GM12878 (cell line): ENCODE data around the gene COX19. TPM values are rescaled to one million over a fixed set of nuclear protein-coding genes. Genes with fewer than 3 reads are reported as not detected.
A peak's percentile ranks its signal among the peaks of the same experiment; 100 is the strongest.

Experiments
- ATAC-seq: fragments of 200-7000 bp; cut with Tn5 transposase; 3 replicates; pipeline ENCODE4 v1.9.1; 2020; ENCODE audit warnings: mild to moderate bottlenecking, moderate library complexity
- BruUV-seq: library from RNA; stranded (reverse); fragments of 400-500 nt; replicated peaks from 2 replicates; lab custom pipeline; 2021; lab: Mats Ljungman, UMichigan
- CTCF ChIA-PET: fragments of 300-600 bp; sonication (Branson Sonifier 250); formaldehyde crosslinking; extraction: SDS; loops from one replicate; lab custom pipeline; 2021; ENCODE audit warnings: inconsistent platforms; lab: Yijun Ruan, JAX
- POLR2A ChIA-PET: fragments of 350-600 bp; formaldehyde crosslinking; extraction: SDS; loops from one replicate; lab custom pipeline; 2021; ENCODE audit warnings: inconsistent platforms; lab: Charles Lee
- RAD21 ChIA-PET: fragments of 300-600 bp; sonication (Branson Sonifier 250); formaldehyde crosslinking; loops from one replicate; lab custom pipeline; 2023; ENCODE audit warnings: antibody characterized with exemption; ENCODE audit not compliant: unreplicated experiment; lab: Charles Lee
- SMC1A ChIA-PET: fragments of 300-600 bp; sonication (Branson Sonifier 250); formaldehyde crosslinking; loops from one replicate; lab custom pipeline; 2023; ENCODE audit not compliant: unreplicated experiment, uncharacterized antibody; lab: Charles Lee
- DNase-seq: peaks from one replicate; pipeline ENCODE4 v3.0.0-alpha.2; 2011; ENCODE audit warnings: low read depth, low spot score
- FAIRE-seq: peaks from 3 replicates; lab custom pipeline; 2011; peaks lifted over from hg19 to GRCh38; lab: Jason Lieb, UNC
- H2AFZ ChIP-seq: 2 replicates; pipeline ENCODE4 v1.6.0; 2011; ENCODE audit warnings: low read depth, low read length, control low read depth; ENCODE audit not compliant: control insufficient read depth
- H3K27ac ChIP-seq: 2 replicates; pipeline ENCODE4 v1.5.1; 2011; ENCODE audit warnings: control low read depth; ENCODE audit not compliant: control insufficient read depth, insufficient read depth
- H3K27me3 ChIP-seq, 2 experiments: replicated peaks in 1 of 2; 2 replicates each; pipeline versions ENCODE4 v1.6.0 to v1.6.1; 2011; ENCODE audit warnings: low read length in 1 of 2; ENCODE audit not compliant: control insufficient read depth in 2 of 2, insufficient read depth in 2 of 2
- H3K36me3 ChIP-seq, 2 experiments: 2 replicates each; pipeline ENCODE4 v1.5.1; 2011; ENCODE audit warnings: low read length in 1 of 2; ENCODE audit not compliant: control insufficient read depth in 2 of 2, insufficient read depth in 2 of 2
- H3K4me1 ChIP-seq: 2 replicates; pipeline ENCODE4 v1.6.1; 2011; ENCODE audit warnings: mild to moderate bottlenecking, low read length, moderate library complexity, mixed read lengths; ENCODE audit not compliant: control insufficient read depth, insufficient read depth
- H3K4me2 ChIP-seq: 2 replicates; pipeline ENCODE4 v1.6.0; 2011; ENCODE audit warnings: control low read depth; ENCODE audit not compliant: control insufficient read depth, insufficient read depth
- H3K4me3 ChIP-seq: fragments of 200-600 bp; sonication (generic); 2 replicates; pipeline ENCODE4 v1.5.1; 2016
- H3K79me2 ChIP-seq: 2 replicates; pipeline ENCODE4 v1.6.0; 2011; ENCODE audit warnings: low read length; ENCODE audit not compliant: control insufficient read depth, insufficient read depth
- H3K9ac ChIP-seq: 2 replicates; pipeline ENCODE4 v1.8.0; 2011; ENCODE audit warnings: low read length, control low read depth, mixed read lengths; ENCODE audit not compliant: control insufficient read depth, insufficient read depth
- H3K9me3 ChIP-seq: replicated peaks from 3 replicates; pipeline ENCODE4 v1.5.1; 2011; ENCODE audit warnings: mild to moderate bottlenecking, low read length; ENCODE audit not compliant: control insufficient read depth, insufficient read depth
- H4K20me1 ChIP-seq: 2 replicates; pipeline ENCODE4 v1.6.0; 2011; ENCODE audit not compliant: control insufficient read depth, insufficient read depth
- EP300 ChIP-seq, 2 experiments: fragments of 150-350 bp in 1 of 2; IDR thresholded peaks; 2 replicates each; pipeline ENCODE4 v1.6.1; 2011 to 2012; ENCODE audit warnings: low read depth in 2 of 2, low read length in 2 of 2, borderline replicate concordance in 1 of 2, improper control_type of control experiment in 1 of 2, inconsistent platforms in 1 of 2; ENCODE audit not compliant: control insufficient read depth in 1 of 2
- WGBS: methylation state at CpG from one replicate; pipeline ENCODE4 v1.1.6; 2016; ENCODE audit warnings: low lambda C conversion rate; ENCODE audit not compliant: insufficient replicate concordance, insufficient coverage; ENCODE audit errors: missing lambda C conversion rate; 5-methylcytosine and 5-hydroxymethylcytosine counted together
- in situ Hi-C: fragments of 300-500 bp; cut with MboI; formaldehyde crosslinking; loops from 9 replicates; pipeline ENCODE4 v1.14.3; 2018; ENCODE audit warnings: mixed read lengths
- intact Hi-C: fragments of 100-400 bp; cut with micrococcal nuclease; formaldehyde crosslinking; loops from one replicate; pipeline ENCODE4 v1.14.2; 2022; ENCODE audit not compliant: unreplicated experiment
- polyA plus RNA-seq, 11 experiments: library from polyadenylated mRNA; depleted of rRNA in 4 of 11; unstranded in 6 of 11; stranded (reverse) in 5 of 11; fragments of >200 nt; fragmentation: Nextera tagmentation in 4 of 11; fragmentation: Illumina TruSeq in 1 of 11; extraction: Ambion mirVana in 4 of 11; extraction: Trizol in 1 of 11; gene quantifications; 1 replicate in 1 of 11; 2 replicates in 10 of 11; pipeline versions ENCODE4 v1.2.1 to v1.2.3, GENCODE V29; 2011 to 2016; ENCODE audit warnings: inconsistent platforms in 2 of 11, missing spikeins in 2 of 11, low read depth in 1 of 11
- total RNA-seq, 4 experiments: library from RNA; depleted of rRNA in 3 of 4; stranded (reverse); fragments of >200 nt in 3 of 4; fragmentation: Illumina TruSeq in 1 of 4; extraction: Trizol in 1 of 4; gene quantifications; 2 replicates each; pipeline versions ENCODE4 v1.2.1 to v1.2.3, GENCODE V29; 2013 to 2021
- TF ChIP-seq, protein P1 (sequence below), 3 experiments: IDR thresholded peaks in 2 of 3; conservative IDR thresholded peaks in 1 of 3; 2 replicates each; pipeline ENCODE4 v1.5.1; 2011; ENCODE audit warnings: low read depth in 3 of 3, low read length in 3 of 3, mild to moderate bottlenecking in 3 of 3, control low read depth in 2 of 3, moderate library complexity in 2 of 3, inconsistent platforms in 1 of 3, mixed read lengths in 1 of 3; ENCODE audit not compliant: control insufficient read depth in 2 of 3, insufficient read depth in 1 of 3; ENCODE audit errors: extremely low read depth in 1 of 3

The COX19 gene
- total and polyA plus RNA-seq, 10 of the 15 experiments (the other 5 are each of a cell fraction or from before 2014, with no cell fraction given), result 3.7 to 17.9 (median 10.8) TPM

DNA sequence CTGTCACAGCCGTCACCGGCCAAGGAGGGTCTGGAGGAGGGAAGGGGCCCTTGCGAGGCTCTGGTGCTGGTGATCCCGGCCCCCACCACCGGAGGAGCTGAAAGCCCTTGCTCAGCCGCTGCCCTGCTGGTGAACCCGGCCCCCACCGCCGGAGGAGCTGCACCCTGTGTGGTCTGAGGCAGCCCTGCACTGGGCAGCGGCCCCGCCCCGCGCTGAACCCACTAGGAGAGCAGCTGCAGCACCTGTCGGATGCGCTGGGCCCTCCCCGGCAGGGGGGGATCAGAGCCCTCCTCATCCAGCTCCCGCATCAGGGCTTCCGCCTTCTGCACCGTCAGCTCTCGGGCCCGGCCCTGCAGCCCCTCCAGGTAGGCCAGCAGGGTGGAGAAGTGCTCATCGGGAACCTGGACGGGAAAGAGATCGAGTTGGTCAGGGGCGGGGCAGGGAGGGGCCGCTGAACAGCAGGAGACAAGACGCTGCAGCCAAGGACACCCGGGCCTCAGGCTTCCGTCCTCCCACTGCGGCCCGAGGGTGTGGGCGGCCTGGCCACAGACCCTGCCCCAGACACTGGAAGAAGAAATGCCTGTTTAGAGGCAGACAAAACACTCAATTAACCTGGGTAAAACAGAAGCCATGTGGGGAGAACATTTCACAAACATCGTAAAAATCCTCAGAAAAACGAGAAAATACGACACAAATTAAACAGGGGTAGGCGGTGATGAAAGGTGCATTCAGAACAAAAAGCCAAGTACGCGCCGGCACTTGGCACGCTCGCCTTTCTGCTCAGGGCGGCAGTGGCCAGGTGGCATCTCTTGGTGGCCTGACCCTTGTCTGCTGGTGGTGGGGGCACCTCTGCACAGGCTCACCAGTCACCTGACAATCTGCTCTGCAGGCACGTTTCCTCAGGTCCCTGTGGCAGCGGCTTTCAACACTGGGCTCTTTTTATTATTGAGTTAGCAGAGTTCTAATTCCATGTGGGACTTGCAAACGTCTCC lies 22.4 kb upstream of the COX19 start:
- DNase-seq, result no peak
- in situ Hi-C loops, result loop anchor here (5.0 kb wide), 1 partner anchor 65 kb away; no protein-coding TSS in a partner anchor
- Histone ChIP-seq H3K4me3 (no peak overlapping the region), H2AFZ (no peak overlapping the region), H3K4me2 (no peak overlapping the region), H3K36me3 (peaks cover 3 to 9% of the 10 kb centered on the region in 2 experiments; a peak in 3 of 4 replicates), H3K4me1 (peaks cover 20% of the 10 kb centered on the region), H3K9me3 (no peaks in the 10 kb centered on the region), H3K27me3 (no peaks in the 10 kb centered on the region), H3K79me2 (no peaks in the 10 kb centered on the region), H4K20me1 (no peaks in the 10 kb centered on the region), H3K9ac (no peak overlapping the region), H3K27ac (no peak overlapping the region)
- CTCF ChIA-PET, result interaction anchor here (9.3 kb wide), 1 partner anchor 68 kb away, joined by 280 read pairs; no protein-coding TSS in a partner anchor
- no TSS peak for BruUV-seq
- WGBS, result 93% methylated on average over 45 of the region's 45 CpGs
- POLR2A ChIA-PET, result interaction anchor here (1.2 kb wide), 1 partner anchor 68 kb away, joined by 4 read pairs; no protein-coding TSS in a partner anchor
- SMC1A ChIA-PET, result interaction anchor here (1.3 to 6.0 kb wide), 3 partner anchors 24 to 68 kb away, joined by 7 to 71 read pairs (median 7); no protein-coding TSS in a partner anchor
- RAD21 ChIA-PET, result interaction anchor here (0.7 to 3.4 kb wide), 3 partner anchors 13 to 67 kb away, joined by 5 to 11 read pairs (median 5); no protein-coding TSS in a partner anchor
- TF ChIP-seq, protein P1, sequence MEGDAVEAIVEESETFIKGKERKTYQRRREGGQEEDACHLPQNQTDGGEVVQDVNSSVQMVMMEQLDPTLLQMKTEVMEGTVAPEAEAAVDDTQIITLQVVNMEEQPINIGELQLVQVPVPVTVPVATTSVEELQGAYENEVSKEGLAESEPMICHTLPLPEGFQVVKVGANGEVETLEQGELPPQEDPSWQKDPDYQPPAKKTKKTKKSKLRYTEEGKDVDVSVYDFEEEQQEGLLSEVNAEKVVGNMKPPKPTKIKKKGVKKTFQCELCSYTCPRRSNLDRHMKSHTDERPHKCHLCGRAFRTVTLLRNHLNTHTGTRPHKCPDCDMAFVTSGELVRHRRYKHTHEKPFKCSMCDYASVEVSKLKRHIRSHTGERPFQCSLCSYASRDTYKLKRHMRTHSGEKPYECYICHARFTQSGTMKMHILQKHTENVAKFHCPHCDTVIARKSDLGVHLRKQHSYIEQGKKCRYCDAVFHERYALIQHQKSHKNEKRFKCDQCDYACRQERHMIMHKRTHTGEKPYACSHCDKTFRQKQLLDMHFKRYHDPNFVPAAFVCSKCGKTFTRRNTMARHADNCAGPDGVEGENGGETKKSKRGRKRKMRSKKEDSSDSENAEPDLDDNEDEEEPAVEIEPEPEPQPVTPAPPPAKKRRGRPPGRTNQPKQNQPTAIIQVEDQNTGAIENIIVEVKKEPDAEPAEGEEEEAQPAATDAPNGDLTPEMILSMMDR (IDR thresholded peaks at IDR 0.05 in 2 of 3, conservative IDR thresholded peaks at IDR 0.05 in 1 of 3; ENCODE audit: control insufficient read depth in 2 of 3, extremely low read depth in 1 of 3, insufficient read depth in 1 of 3, low read depth in 3 of 3, low read length in 3 of 3), result peak in 1 of 3 experiments; percentile 16; a peak in 1 of 6 replicates
- no peak for TF ChIP-seq EP300 (IDR thresholded peaks at IDR 0.05; ENCODE audit: borderline replicate concordance in 1 of 2, control insufficient read depth in 1 of 2, low read depth in 2 of 2, low read length in 2 of 2)
- intact Hi-C loops, result no loop called here
- FAIRE-seq, result no peak
- no peak for ATAC-seq
